ACC112 (cell line): ENCODE results near the gene FPGS.
A peak's percentile ranks its signal among the peaks of the same experiment; 100 is the strongest.
"Not testable (repeated sequence)": the region's sequence is repeated elsewhere in the genome, so short reads cannot be mapped to it uniquely, and the experiment has no call there.

Experiments used
- H2AFZ ChIP-seq: fragments of 200-600 bp; sonication (generic); one replicate; pipeline ENCODE4 v1.6.0; 2017; ENCODE audit warnings: antibody characterized with exemption, low read length; ENCODE audit not compliant: unreplicated experiment
- H3K27ac ChIP-seq: fragments of 200-600 bp; sonication (generic); 2 replicates; pipeline ENCODE4 v1.5.1; 2014; ENCODE audit warnings: low read depth, mild to moderate bottlenecking, antibody characterized with exemption, low read length, moderate library complexity
- H3K27me3 ChIP-seq: fragments of 200-600 bp; sonication (generic); 2 replicates; pipeline ENCODE4 v1.6.1; 2014; ENCODE audit warnings: mild to moderate bottlenecking, antibody characterized with exemption, low read length, moderate library complexity, mixed read lengths; ENCODE audit not compliant: insufficient read depth
- H3K36me3 ChIP-seq: fragments of 200-600 bp; sonication (generic); 2 replicates; pipeline ENCODE4 v1.6.1; 2016; ENCODE audit warnings: mild to moderate bottlenecking, antibody characterized with exemption, low read length, moderate library complexity, mixed read lengths; ENCODE audit not compliant: insufficient read depth
- H3K4me1 ChIP-seq: fragments of 200-600 bp; sonication (generic); one replicate; pipeline ENCODE4 v1.6.1; 2016; ENCODE audit warnings: low read length, mixed read lengths; ENCODE audit not compliant: insufficient read depth, unreplicated experiment, control insufficient read depth
- H3K4me3 ChIP-seq: fragments of 200-600 bp; sonication (generic); 2 replicates; pipeline ENCODE4 v1.5.1; 2014; ENCODE audit warnings: mild to moderate bottlenecking, low read depth, low read length
- H3K79me2 ChIP-seq: fragments of 200-600 bp; sonication (generic); one replicate; pipeline ENCODE4 v1.6.0; 2016; ENCODE audit warnings: low read length; ENCODE audit not compliant: control insufficient read depth, unreplicated experiment, insufficient read depth

The FPGS gene

GRCh38 chr9:127780126-127780885, 22.4 kb upstream of the FPGS start:
- Histone ChIP-seq H3K27ac (no peak overlapping the region), H2AFZ (no peak overlapping the region), H3K4me3 (no peak overlapping the region), H3K4me1 (peaks cover 7% of the 10 kb centered on the region), H3K36me3 (no peaks in the 10 kb centered on the region), H3K79me2 (no peaks in the 10 kb centered on the region), H3K27me3 (no peaks in the 10 kb centered on the region)

GRCh38 chr9:127780909-127781308, 21.8 kb upstream of the FPGS start:
- H3K4me1 ChIP-seq, H2AFZ ChIP-seq, H3K79me2 ChIP-seq, H3K27me3 ChIP-seq, H3K36me3 ChIP-seq, H3K27ac ChIP-seq, H3K4me3 ChIP-seq: not testable (repeated sequence)

- Histone ChIP-seq H3K4me1 (peaks cover 7% of the 10 kb centered on the region), H3K27ac (no peak overlapping the region), H3K27me3 (no peaks in the 10 kb centered on the region), H3K79me2 (peaks cover 10% of the 10 kb centered on the region), H3K36me3 (no peaks in the 10 kb centered on the region), H2AFZ (no peak overlapping the region), H3K4me3 (no peak overlapping the region)
These were observed 20.9 kb upstream of the FPGS start for GRCh38 chr9:127781806-127782205.

- Histone ChIP-seq H3K27ac (no peak overlapping the region), H3K36me3 (peaks cover 10% of the 10 kb centered on the region; the same call in 1 of the 2 replicates), H3K4me3 (no peak overlapping the region), H3K4me1 (peaks cover 17% of the 10 kb centered on the region), H3K79me2 (peaks cover 25% of the 10 kb centered on the region), H2AFZ (no peak overlapping the region), H3K27me3 (no peaks in the 10 kb centered on the region)
These were observed 19.3 kb upstream of the FPGS start for GRCh38 chr9:127783111-127784008.

- Histone ChIP-seq H3K4me1 (peaks cover 17% of the 10 kb centered on the region), H3K79me2 (peaks cover 42% of the 10 kb centered on the region), H3K4me3 (peak overlapping the region; percentile 93), H3K27ac (peak overlapping the region; percentile 47; the same call in 1 of the 2 replicates), H3K36me3 (peaks cover 24% of the 10 kb centered on the region), H2AFZ (peak overlapping the region; percentile 79), H3K27me3 (no peaks in the 10 kb centered on the region)
These were observed 17.4 kb upstream of the FPGS start for GRCh38 chr9:127785023-127785932.

- Histone ChIP-seq H2AFZ (peak within 1 kb of the TSS; percentile 79), H3K27ac (peak within 1 kb of the TSS; percentile 92), H3K36me3 (peaks cover 26% of the 10 kb centered on the region), H3K27me3 (no peaks in the 10 kb centered on the region), H3K79me2 (peaks cover 46% of the 10 kb centered on the region), H3K4me3 (peak within 1 kb of the TSS; percentile 93), H3K4me1 (peaks cover 17% of the 10 kb centered on the region)
These were observed 16.5 kb upstream of the FPGS start, which contains the start of gene CDK9 for GRCh38 chr9:127785933-127786772. TSS of gene CDK9 (plus strand) at chr9:127786034. CDS start at chr9:127786149, 115 bp downstream.

GRCh38 chr9:127786773-127787104, 15.9 kb upstream of the FPGS start:
- Histone ChIP-seq H2AFZ (no peak overlapping the region), H3K4me1 (peaks cover 13% of the 10 kb centered on the region), H3K4me3 (peak overlapping the region; percentile 93), H3K36me3 (peaks cover 26% of the 10 kb centered on the region), H3K27me3 (no peaks in the 10 kb centered on the region), H3K27ac (peak overlapping the region; percentile 92), H3K79me2 (peaks cover 46% of the 10 kb centered on the region)

DNA sequence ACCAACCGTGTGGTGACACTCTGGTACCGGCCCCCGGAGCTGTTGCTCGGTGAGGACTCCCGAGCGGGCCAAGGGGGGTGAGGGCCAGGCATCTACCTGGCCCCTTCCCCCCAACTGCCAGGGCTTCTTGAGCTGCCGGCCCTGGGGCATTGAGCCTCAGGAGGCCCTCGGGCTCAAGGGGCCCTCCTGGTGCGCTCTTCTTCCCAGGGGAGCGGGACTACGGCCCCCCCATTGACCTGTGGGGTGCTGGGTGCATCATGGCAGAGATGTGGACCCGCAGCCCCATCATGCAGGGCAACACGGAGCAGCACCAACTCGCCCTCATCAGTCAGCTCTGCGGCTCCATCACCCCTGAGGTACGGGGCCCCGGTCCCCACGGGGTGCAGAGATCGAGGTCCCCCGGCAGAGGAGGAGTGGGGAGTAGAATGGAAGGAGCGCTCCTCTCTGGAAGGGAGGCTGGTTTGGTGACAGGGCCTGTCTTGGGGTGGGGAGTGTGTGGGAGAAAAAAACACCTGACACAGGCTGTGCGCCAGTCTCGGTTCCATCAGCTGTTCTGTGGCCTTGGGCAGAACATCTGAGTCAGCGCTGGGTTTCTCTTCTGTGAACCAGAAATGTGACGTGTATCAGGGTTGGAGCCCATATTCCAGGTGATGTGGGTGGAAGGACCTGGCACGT, 14.2 kb upstream of the FPGS start:
- Histone ChIP-seq H3K27me3 (no peaks in the 10 kb centered on the region), H3K4me3 (no peak overlapping the region), H3K4me1 (peaks cover 13% of the 10 kb centered on the region), H2AFZ (no peak overlapping the region), H3K27ac (no peak overlapping the region), H3K79me2 (peaks cover 46% of the 10 kb centered on the region), H3K36me3 (peaks cover 30% of the 10 kb centered on the region)

- no peak overlapping the region for H3K4me3 ChIP-seq
- H3K27me3 ChIP-seq, result no peaks in the 10 kb centered on the region
- H3K4me1 ChIP-seq, result peaks cover 13% of the 10 kb centered on the region
- H3K79me2 ChIP-seq, result peaks cover 46% of the 10 kb centered on the region
- H3K27ac ChIP-seq, result no peak overlapping the region
- H3K36me3 ChIP-seq, result peaks cover 30% of the 10 kb centered on the region
- H2AFZ ChIP-seq, result no peak overlapping the region
These were observed 13.5 kb upstream of the FPGS start for GRCh38 chr9:127789179-127789578.
